GM18505 (cell line): Measurements from ENCODE around the gene MIGA2.

Experiments used
- ATAC-seq: cut with Tn5 transposase; IDR thresholded peaks from one replicate; pipeline ENCODE4 v1.9.1; 2021; ENCODE audit not compliant: unreplicated experiment
- POLR2A ChIP-seq: IDR thresholded peaks from 4 replicates; pipeline ENCODE4 v1.6.1; 2011; ENCODE audit warnings: borderline replicate concordance; ENCODE audit not compliant: insufficient read depth, insufficient read length; ENCODE audit errors: extremely low read depth

MIGA2 gene

GRCh38 chr9:129036923-129037766 is 719 bp downstream of the MIGA2 start:
- TF ChIP-seq POLR2A = no peak
- no peak for ATAC-seq

- TF ChIP-seq POLR2A = no peak
- ATAC-seq = no peak
These were observed 1.3 kb downstream of the MIGA2 start for GRCh38 chr9:129037767-129038098.

GRCh38 chr9:129038109-129038852 is 1.9 kb downstream of the MIGA2 start:
- no peak for TF ChIP-seq POLR2A
- no peak for ATAC-seq

GRCh38 chr9:129040113-129040643 is 3.8 kb downstream of the MIGA2 start:
- TF ChIP-seq POLR2A = no peak
- no peak for ATAC-seq

- ATAC-seq = no peak
- TF ChIP-seq POLR2A = no peak
These were observed 5.6 kb downstream of the MIGA2 start for GRCh38 chr9:129042016-129042415.

GRCh38 chr9:129052592-129052991 is 16.2 kb downstream of the MIGA2 start:
- TF ChIP-seq POLR2A = no peak
- no peak for ATAC-seq

- TF ChIP-seq POLR2A = no peak
- ATAC-seq = no peak
These were observed 16.6 kb downstream of the MIGA2 start for GRCh38 chr9:129053020-129053419.

GRCh38 chr9:129054163-129054851 is 17.9 kb downstream of the MIGA2 start:
- ATAC-seq = no peak
- TF ChIP-seq POLR2A = no peak

GRCh38 chr9:129058965-129059795 is 22.8 kb downstream of the MIGA2 start:
- no peak for TF ChIP-seq POLR2A
- ATAC-seq = no peak

- no peak for TF ChIP-seq POLR2A
- no peak for ATAC-seq
These were observed 23.7 kb downstream of the MIGA2 start for GRCh38 chr9:129059796-129060785.

GRCh38 chr9:129060991-129061390 is 24.6 kb downstream of the MIGA2 start:
- no peak for ATAC-seq
- TF ChIP-seq POLR2A = no peak
